ENCODE measurements around the gene NRXN3. TPM values are rescaled to one million over a fixed set of nuclear protein-coding genes. Genes with fewer than 3 reads are reported as not detected.

NRXN3 gene
- total RNA-seq, 2 donors from 2014 or later, result 1.6 to 1.9 TPM

- no peak for ATAC-seq
- DNase-seq, result no peak
- intact Hi-C loops (cut with DNase I), result no loop called here
These were observed 58.6 kb downstream of the NRXN3 start for GRCh38 chr14:78228702-78229327.

- ATAC-seq, result no peak
- intact Hi-C loops (cut with DNase I), result no loop called here
- DNase-seq, result no peak
These were observed 62.2 kb downstream of the NRXN3 start for GRCh38 chr14:78232231-78233000.

GRCh38 chr14:78238141-78238540 lies 68.0 kb downstream of the NRXN3 start:
- ATAC-seq (no peak), DNase-seq (no peak)
- intact Hi-C loops (cut with DNase I), result no loop called here

GRCh38 chr14:78240567-78240966 lies 70.4 kb downstream of the NRXN3 start:
- ATAC-seq, result no peak
- intact Hi-C loops (cut with DNase I), result no loop called here
- DNase-seq, result no peak

GRCh38 chr14:78242086-78242485 lies 71.9 kb downstream of the NRXN3 start:
- ATAC-seq, result no peak
- intact Hi-C loops (cut with DNase I), result no loop called here
- no peak for DNase-seq

- DNase-seq (no peak), ATAC-seq (no peak)
- intact Hi-C loops (cut with DNase I), result no loop called here
These were observed 73.0 kb downstream of the NRXN3 start for GRCh38 chr14:78243187-78243586.

GRCh38 chr14:78245238-78245637 lies 75.1 kb downstream of the NRXN3 start:
- intact Hi-C loops (cut with DNase I), result no loop called here
- no peak for ATAC-seq
- no peak for DNase-seq

- intact Hi-C loops (cut with DNase I), result no loop called here
- DNase-seq (no peak), ATAC-seq (no peak)
These were observed 78.4 kb downstream of the NRXN3 start for GRCh38 chr14:78248501-78249090.

- DNase-seq, result no peak
- ATAC-seq, result no peak
- intact Hi-C loops (cut with DNase I), result no loop called here
These were observed 81.1 kb downstream of the NRXN3 start for GRCh38 chr14:78251308-78251707.

- peak in 1 of 2 donors; percentile 76 for ATAC-seq
- intact Hi-C loops (cut with DNase I), result no loop called here
These were observed 83.8 kb downstream of the NRXN3 start for GRCh38 chr14:78253986-78254385.

GRCh38 chr14:78254911-78255461 lies 84.8 kb downstream of the NRXN3 start:
- intact Hi-C loops (cut with DNase I), result no loop called here
- DNase-seq, result no peak
- ATAC-seq, result peak in 1 of 2 donors; percentile 32

More at GRCh38 chr14:78253986-78254385, 83.8 kb downstream of the NRXN3 start:
- DNase-seq, result no peak

GRCh38 chr14:78259831-78260230 lies 89.7 kb downstream of the NRXN3 start:
- intact Hi-C loops (cut with DNase I), result no loop called here

GRCh38 chr14:78278464-78279250 lies 108.5 kb downstream of the NRXN3 start:
- DNase-seq (no peak), ATAC-seq (no peak)
- intact Hi-C loops (cut with DNase I), result no loop called here

More at GRCh38 chr14:78259831-78260230, 89.7 kb downstream of the NRXN3 start:
- no peak for ATAC-seq
- DNase-seq, result no peak

GRCh38 chr14:78282437-78282836 lies 112.3 kb downstream of the NRXN3 start:
- intact Hi-C loops (cut with DNase I), result no loop called here

GRCh38 chr14:78286210-78286609 lies 116.0 kb downstream of the NRXN3 start:
- intact Hi-C loops (cut with DNase I), result no loop called here
- ATAC-seq (no peak), DNase-seq (no peak)

More at GRCh38 chr14:78282437-78282836, 112.3 kb downstream of the NRXN3 start:
- DNase-seq (no peak), ATAC-seq (no peak)

GRCh38 chr14:78292003-78292402 lies 121.8 kb downstream of the NRXN3 start:
- ATAC-seq (no peak), DNase-seq (no peak)
- intact Hi-C loops (cut with DNase I), result no loop called here

- ATAC-seq (no peak), DNase-seq (no peak)
- intact Hi-C loops (cut with DNase I), result no loop called here
These were observed 127.7 kb downstream of the NRXN3 start for GRCh38 chr14:78297858-78298257.

GRCh38 chr14:78298298-78298697 lies 128.1 kb downstream of the NRXN3 start:
- DNase-seq (no peak), ATAC-seq (no peak)
- intact Hi-C loops (cut with DNase I), result no loop called here

GRCh38 chr14:78302841-78303240 lies 132.7 kb downstream of the NRXN3 start:
- ATAC-seq (no peak), DNase-seq (no peak)
- intact Hi-C loops (cut with DNase I), result no loop called here
